A549 (cell line): Measurements from ENCODE around the gene ARHGEF10L. TPM values are rescaled to one million over a fixed set of nuclear protein-coding genes. Genes with fewer than 3 reads are reported as not detected.

ENCODE experiments used
- ATAC-seq, 2 experiments: fragments of 200-7000 bp in 1 of 2; fragments of >200 bp in 1 of 2; cut with Nextera tagmentation in 1 of 2; cut with Tn5 transposase in 1 of 2; 3 replicates each; pipeline versions ENCODE4 v1.8.0 to v1.9.1; 2018 to 2020; ENCODE audit warnings: mild to moderate bottlenecking in 1 of 2, moderate library complexity in 1 of 2
- CTCF ChIA-PET: fragments of 300-600 bp; sonication (Branson Sonifier 250); formaldehyde crosslinking; extraction: SDS; loops from one replicate; lab custom pipeline; 2021; ENCODE audit warnings: antibody characterized with exemption, inconsistent platforms; lab: Yijun Ruan, JAX
- POLR2A ChIA-PET: fragments of 350-600 bp; formaldehyde crosslinking; extraction: SDS; loops from one replicate; lab custom pipeline; 2021; ENCODE audit warnings: antibody characterized with exemption, inconsistent platforms; lab: Yijun Ruan, JAX
- DNase-seq, 2 experiments: peaks; one replicate each; pipeline versions ENCODE4 v3.0.0 to v3.0.0-alpha.2; 2011 to 2016; ENCODE audit warnings: low read depth in 1 of 2, low spot score in 1 of 2
- FAIRE-seq: peaks from 2 replicates; lab custom pipeline; 2011; peaks lifted over from hg19 to GRCh38; lab: Jason Lieb, UNC
- H3K27ac ChIP-seq, 2 experiments: fragments of >200 bp; sonication (Bioruptor Twin); formaldehyde crosslinking; 3 replicates each; pipeline ENCODE4 v1.5.1; 2016 to 2017
- H3K4me1 ChIP-seq: fragments of >200 bp; sonication (Bioruptor Twin); formaldehyde crosslinking; 3 replicates; pipeline ENCODE4 v1.6.1; 2016
- H3K4me2 ChIP-seq: fragments of >200 bp; sonication (Bioruptor Twin); formaldehyde crosslinking; 3 replicates; pipeline ENCODE4 v1.6.1; 2016
- H3K4me3 ChIP-seq: fragments of >200 bp; sonication (Bioruptor Twin); formaldehyde crosslinking; 3 replicates; pipeline ENCODE4 v1.5.1; 2016
- H3K9me3 ChIP-seq: fragments of >200 bp; sonication (Bioruptor Twin); formaldehyde crosslinking; 3 replicates; pipeline ENCODE4 v1.6.1; 2016
- CBX2 ChIP-seq: fragments of 200-600 bp; sonication (generic); IDR thresholded peaks from 2 replicates; pipeline ENCODE4 v1.6.1; 2016; ENCODE audit warnings: low read depth, mild to moderate bottlenecking, borderline replicate concordance
- CEBPB ChIP-seq, 2 experiments: fragments of >200 bp in 1 of 2; sonication (Bioruptor Twin) in 1 of 2; formaldehyde crosslinking in 1 of 2; IDR thresholded peaks; 2 replicates each; pipeline ENCODE4 v1.6.1; 2012 to 2016
- CHD4 ChIP-seq: fragments of 200-600 bp; sonication (generic); IDR thresholded peaks from 2 replicates; pipeline ENCODE4 v1.6.1; 2016; ENCODE audit warnings: antibody characterized with exemption, mild to moderate bottlenecking, borderline replicate concordance
- ESRRA ChIP-seq: fragments of 150-350 bp; IDR thresholded peaks from 2 replicates; pipeline ENCODE4 v1.6.1; 2014; ENCODE audit warnings: mild to moderate bottlenecking, low read length, borderline replicate concordance
- FOSL2 ChIP-seq, 2 experiments: fragments of 450-650 bp in 1 of 2; fragments of >200 bp in 1 of 2; sonication (Bioruptor Twin) in 1 of 2; formaldehyde crosslinking; IDR thresholded peaks; 2 replicates each; pipeline versions ENCODE4 v1.5.0 to v1.6.1; 2016 to 2020; ENCODE audit warnings: mild to moderate bottlenecking in 1 of 2, moderate library complexity in 1 of 2
- FOXS1 ChIP-seq: fragments of 250-450 bp; sonication (Bioruptor Pico); IDR thresholded peaks from 2 replicates; pipeline ENCODE4 v1.5.0; 2020; ENCODE audit warnings: mild to moderate bottlenecking, moderate library complexity
- HES2 ChIP-seq: fragments of >200 bp; sonication (Bioruptor Twin); formaldehyde crosslinking; IDR thresholded peaks from 2 replicates; pipeline ENCODE4 v1.6.1; 2016
- HOXA7 ChIP-seq: fragments of 250-450 bp; sonication (Bioruptor Pico); IDR thresholded peaks from 2 replicates; pipeline ENCODE4 v1.5.0; 2020; ENCODE audit warnings: mild to moderate bottlenecking, moderate library complexity
- JUN ChIP-seq, 2 experiments: fragments of >200 bp; sonication (Bioruptor Twin); formaldehyde crosslinking; IDR thresholded peaks; 2 replicates in 1 of 2; 3 replicates in 1 of 2; pipeline ENCODE4 v1.6.1; 2016 to 2017
- JUNB ChIP-seq: fragments of >200 bp; sonication (Bioruptor Twin); formaldehyde crosslinking; IDR thresholded peaks from 2 replicates; pipeline ENCODE4 v1.6.1; 2016
- MAFK ChIP-seq: fragments of 450-650 bp; IDR thresholded peaks from 2 replicates; pipeline ENCODE4 v1.6.1; 2014; ENCODE audit not compliant: partially characterized antibody
- MYC ChIP-seq: IDR thresholded peaks from 2 replicates; pipeline ENCODE4 v1.6.1; 2012; ENCODE audit warnings: mild to moderate bottlenecking, inconsistent platforms, low read length, improper control_type of control experiment, borderline replicate concordance
- NPAS2 ChIP-seq: fragments of 250-450 bp; sonication (Bioruptor Pico); IDR thresholded peaks from 2 replicates; pipeline ENCODE4 v1.8.0; 2022; ENCODE audit warnings: mild to moderate bottlenecking, moderate library complexity, borderline replicate concordance
- RFX5 ChIP-seq: fragments of 450-650 bp; IDR thresholded peaks from 2 replicates; pipeline ENCODE4 v1.7.1; 2014; ENCODE audit warnings: antibody characterized with exemption, mild to moderate bottlenecking, moderate library complexity
- TP53 ChIP-seq: fragments of 250-450 bp; sonication (Bioruptor Pico); IDR thresholded peaks from 2 replicates; pipeline ENCODE4 v1.5.0; 2021; ENCODE audit warnings: mild to moderate bottlenecking, moderate library complexity
- ZFP36 ChIP-seq: fragments of 450-650 bp; IDR thresholded peaks from 2 replicates; pipeline ENCODE4 v1.6.1; 2014; ENCODE audit warnings: borderline replicate concordance; ENCODE audit not compliant: partially characterized antibody
- ZSCAN20 ChIP-seq: fragments of 250-450 bp; sonication (Bioruptor Pico); IDR thresholded peaks from 2 replicates; pipeline ENCODE4 v1.8.0; 2022; ENCODE audit warnings: mild to moderate bottlenecking, moderate library complexity
- WGBS: methylation state at CpG from one replicate; pipeline ENCODE4 v1.1.6; 2017; ENCODE audit errors: missing lambda C conversion rate; 5-methylcytosine and 5-hydroxymethylcytosine counted together
- polyA plus RNA-seq, 4 experiments: library from polyadenylated mRNA; depleted of rRNA in 3 of 4; stranded (reverse); fragments of >200 nt; fragmentation: RNase III in 1 of 4; extraction: RNeasy Plus Mini Kit Qiagen cat#74134 plus additional on column Dnase treatment in 1 of 4; gene quantifications; 2 replicates in 3 of 4; 3 replicates in 1 of 4; pipeline ENCODE4 v1.2.3, GENCODE V29; 2011 to 2017
- TF ChIP-seq, protein P1 (sequence below): IDR thresholded peaks from 2 replicates; pipeline ENCODE4 v1.6.1; 2012; ENCODE audit warnings: low read depth, borderline replicate concordance

Gene ARHGEF10L
- polyA plus RNA-seq, 2 of the 4 experiments (the other 2 are of a cell fraction): 3.5 to 5.2 TPM

DNA sequence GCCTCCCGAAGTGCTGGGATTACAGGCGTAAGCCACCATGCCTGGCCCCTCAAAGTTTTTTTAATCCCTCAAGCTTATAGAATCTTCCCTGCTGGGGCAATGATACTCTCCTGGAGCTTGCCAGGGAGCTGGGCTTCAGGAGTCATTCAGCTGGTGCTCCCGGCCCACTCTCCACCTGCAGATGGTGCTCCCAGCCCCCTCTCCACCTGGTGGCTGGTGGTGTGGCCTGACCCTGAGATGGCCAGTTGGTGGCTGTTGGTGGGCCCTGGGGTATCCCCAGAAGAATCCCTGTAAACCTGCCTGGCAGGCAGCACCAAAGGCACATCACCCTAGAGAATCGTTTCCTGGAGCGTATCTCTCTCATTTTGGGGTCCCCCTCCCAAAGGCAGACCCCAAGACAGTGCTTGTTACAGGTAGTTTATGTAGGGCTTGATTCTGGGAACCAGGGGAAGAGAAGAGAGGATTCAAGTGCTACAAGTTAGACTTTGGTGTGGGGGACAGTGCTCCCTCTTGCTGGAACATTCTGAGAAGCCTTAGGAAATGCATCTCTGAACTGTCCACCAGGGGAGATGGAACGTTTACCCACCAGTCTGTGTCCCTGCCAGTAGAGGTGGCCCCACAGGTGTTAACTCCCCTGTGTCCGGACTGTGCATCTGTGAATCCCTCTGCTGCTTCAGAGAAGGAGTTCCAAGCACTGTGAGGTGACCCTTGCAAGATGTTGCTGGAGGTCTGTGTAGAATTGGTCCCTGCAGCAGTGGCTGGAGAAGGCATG is 186.5 kb downstream of the ARHGEF10L start:
- no peak for TF ChIP-seq CBX2
- no peak for TF ChIP-seq CEBPB (IDR thresholded peaks at IDR 0.05)
- ChIA-PET POLR2A (no interaction called here), CTCF (no interaction called here)
- FAIRE-seq (no peak), DNase-seq (no peak), ATAC-seq (peak; percentile 51 to 59; a peak in 3 of 6 replicates)
- Histone ChIP-seq H3K4me2 (no peak overlapping the region), H3K4me3 (no peak overlapping the region), H3K9me3 (no peaks in the 10 kb centered on the region), H3K27ac (no peak overlapping the region), H3K4me1 (no peaks in the 10 kb centered on the region)
- WGBS: 67% methylated on average over 6 of the region's 7 CpGs

DNA sequence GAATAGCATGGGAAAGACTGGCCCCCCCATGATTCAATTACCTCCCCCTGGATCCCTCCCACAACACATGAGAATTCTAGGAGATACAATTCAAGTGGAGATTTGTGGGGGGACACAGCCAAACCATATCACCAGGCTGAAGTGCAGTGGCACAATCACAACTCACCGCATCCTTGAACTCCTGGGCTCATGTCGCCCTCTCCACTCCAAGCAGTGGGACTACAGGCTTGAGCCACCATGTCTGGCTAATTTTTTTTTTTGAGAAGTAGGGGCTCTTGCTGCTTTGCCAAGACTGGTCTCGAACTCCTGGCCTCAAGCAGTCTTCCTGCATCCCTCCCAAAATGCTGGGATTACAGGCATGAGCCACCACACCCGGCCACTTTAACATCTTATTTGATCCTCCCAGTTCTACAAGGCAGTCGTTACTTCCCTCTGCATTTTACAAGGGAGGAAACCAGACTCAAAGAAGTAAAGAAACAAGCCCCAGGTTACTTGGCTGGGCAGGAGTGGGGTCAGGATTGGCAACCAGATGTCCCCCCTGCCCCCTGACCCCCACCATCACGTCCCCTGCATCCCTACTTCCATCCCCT is 188.7 kb downstream of the ARHGEF10L start:
- ChIA-PET CTCF (no interaction called here), POLR2A (no interaction called here)
- Histone ChIP-seq H3K4me2 (no peak overlapping the region), H3K4me3 (no peak overlapping the region), H3K9me3 (no peaks in the 10 kb centered on the region), H3K27ac (no peak overlapping the region), H3K4me1 (no peaks in the 10 kb centered on the region)
- ATAC-seq (peak in 1 of 2 experiments; percentile 49; a peak in 1 of 6 replicates), FAIRE-seq (no peak), DNase-seq (peak in 1 of 2 experiments; percentile 8)
- TF ChIP-seq MAFK (no peak), NPAS2 (CRISPR knock-in tag) (no peak), CHD4 (no peak), JUN (IDR thresholded peaks at IDR 0.05) (no peak), FOXS1 (no peak), ESRRA (no peak), FOSL2 (IDR thresholded peaks at IDR 0.05) (no peak), FOSL2 (CRISPR knock-in tag; IDR thresholded peaks at IDR 0.05) (no peak), HES2 (no peak), ZSCAN20 (CRISPR knock-in tag) (no peak), HOXA7 (CRISPR knock-in tag) (no peak), RFX5 (no peak), ZFP36 (no peak)
- TF ChIP-seq, protein P1, sequence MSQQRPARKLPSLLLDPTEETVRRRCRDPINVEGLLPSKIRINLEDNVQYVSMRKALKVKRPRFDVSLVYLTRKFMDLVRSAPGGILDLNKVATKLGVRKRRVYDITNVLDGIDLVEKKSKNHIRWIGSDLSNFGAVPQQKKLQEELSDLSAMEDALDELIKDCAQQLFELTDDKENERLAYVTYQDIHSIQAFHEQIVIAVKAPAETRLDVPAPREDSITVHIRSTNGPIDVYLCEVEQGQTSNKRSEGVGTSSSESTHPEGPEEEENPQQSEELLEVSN: no peak
- WGBS: 36% methylated on average over 5 of the region's 6 CpGs

- TF ChIP-seq RFX5 (no peak), MYC (no peak)
- ChIA-PET CTCF (no interaction called here), POLR2A (no interaction called here)
- whole genome bisulfite sequencing: 87% methylated on average over 8 of the region's 12 CpGs
- Histone ChIP-seq H3K4me1 (no peaks in the 10 kb centered on the region), H3K27ac (no peak overlapping the region), H3K4me2 (no peak overlapping the region), H3K9me3 (no peaks in the 10 kb centered on the region), H3K4me3 (no peak overlapping the region)
- ATAC-seq (no peak), DNase-seq (no peak), FAIRE-seq (no peak)
These were observed 189.8 kb downstream of the ARHGEF10L start for GRCh38 chr1:17729248-17729647.

GRCh38 chr1:17729909-17730308 is 190.4 kb downstream of the ARHGEF10L start:
- Histone ChIP-seq H3K4me3 (no peak overlapping the region), H3K9me3 (no peaks in the 10 kb centered on the region), H3K4me1 (no peaks in the 10 kb centered on the region), H3K4me2 (no peak overlapping the region), H3K27ac (no peak overlapping the region)
- POLR2A ChIA-PET: no interaction called here
- CTCF ChIA-PET: no interaction called here
- no peak for FAIRE-seq
- ATAC-seq: no peak
- WGBS: 67% methylated on average over 8 of the region's 10 CpGs
- TF ChIP-seq RFX5: no peak
- TF ChIP-seq JUNB: no peak
- TF ChIP-seq MAFK: peak; percentile 50
- TF ChIP-seq, protein P1: no peak
- TF ChIP-seq TP53 (CRISPR knock-in tag): no peak
- no peak for DNase-seq
